Putamen (tissue), 1 donor: ENCODE measurements around the gene SLC25A39.
A peak's percentile ranks its signal among the peaks of the same experiment; 100 is the strongest.
"Not testable (repeated sequence)": the region's sequence is repeated elsewhere in the genome, so short reads cannot be mapped to it uniquely, and the experiment has no call there.

Experiments
- DNase-seq: peaks from one replicate; pipeline ENCODE4 v3.0.0-alpha.2; 2016; ENCODE audit warnings: low spot score

The SLC25A39 gene

GRCh38 chr17:44353672-44354331 is 29.2 kb upstream of the SLC25A39 start:
- DNase-seq, result no peak

GRCh38 chr17:44352828-44353671 is 28.4 kb upstream of the SLC25A39 start:
- no peak for DNase-seq

- no peak for DNase-seq
Observed at GRCh38 chr17:44351961-44352827, 27.6 kb upstream of the SLC25A39 start.

GRCh38 chr17:44351464-44351863 is 26.8 kb upstream of the SLC25A39 start:
- DNase-seq, result no peak

- DNase-seq, result no peak
Observed at GRCh38 chr17:44350733-44351226, 26.2 kb upstream of the SLC25A39 start.

GRCh38 chr17:44349553-44350070 is 25.0 kb upstream of the SLC25A39 start:
- DNase-seq, result no peak

GRCh38 chr17:44348988-44349364 is 24.4 kb upstream of the SLC25A39 start:
- DNase-seq, result no peak

GRCh38 chr17:44348234-44348987 is 23.8 kb upstream of the SLC25A39 start:
- DNase-seq, result peak; percentile 50

GRCh38 chr17:44347206-44348055 is 22.8 kb upstream of the SLC25A39 start:
- DNase-seq, result not testable (repeated sequence)

GRCh38 chr17:44346064-44346844 is 21.6 kb upstream of the SLC25A39 start:
- no peak for DNase-seq

GRCh38 chr17:44345454-44346026 is 20.9 kb upstream of the SLC25A39 start:
- peak; percentile 74 for DNase-seq

GRCh38 chr17:44344939-44345453 is 20.4 kb upstream of the SLC25A39 start, which contains the start of gene GRN:
GRN (plus strand) TSS chr17:44345302; CDS start chr17:44349165, 3,863 bp downstream.
- DNase-seq, result peak; percentile 99

- DNase-seq, result no peak
Observed at GRCh38 chr17:44343510-44344209, 19.0 kb upstream of the SLC25A39 start.

- not testable (repeated sequence) for DNase-seq
Observed at GRCh38 chr17:44340553-44340952, 15.9 kb upstream of the SLC25A39 start.

- DNase-seq, result no peak
Observed at GRCh38 chr17:44338702-44339101, 14.1 kb upstream of the SLC25A39 start.

GRCh38 chr17:44335968-44336367 is 11.3 kb upstream of the SLC25A39 start:
- DNase-seq, result no peak

GRCh38 chr17:44335564-44335963 is 10.9 kb upstream of the SLC25A39 start:
- no peak for DNase-seq

- DNase-seq, result no peak
Observed at GRCh38 chr17:44334727-44335126, 10.1 kb upstream of the SLC25A39 start.
